HEK293T (cell line): ENCODE data around the gene SFI1.

Experiments used
- ARNT ChIP-seq: fragments of 450-650 bp; IDR thresholded peaks from 2 replicates; pipeline ENCODE4 v1.6.1; 2017; ENCODE audit warnings: mild to moderate bottlenecking
- BHLHE40 ChIP-seq: fragments of 450-650 bp; IDR thresholded peaks from 2 replicates; pipeline ENCODE4 v1.6.1; 2016; ENCODE audit warnings: mild to moderate bottlenecking, moderate library complexity, borderline replicate concordance
- HDGF ChIP-seq: fragments of 450-650 bp; IDR thresholded peaks from 2 replicates; pipeline ENCODE4 v1.6.1; 2017; ENCODE audit warnings: antibody characterized with exemption, borderline replicate concordance
- L3MBTL2 ChIP-seq: fragments of 450-650 bp; conservative IDR thresholded peaks from 2 replicates; pipeline ENCODE4 v1.6.1; 2016; ENCODE audit warnings: mild to moderate bottlenecking
- NFRKB ChIP-seq: fragments of 450-650 bp; IDR thresholded peaks from 2 replicates; pipeline ENCODE4 v1.6.1; 2016; ENCODE audit warnings: mild to moderate bottlenecking, moderate library complexity
- SP1 ChIP-seq: fragments of 450-650 bp; IDR thresholded peaks from 2 replicates; pipeline ENCODE4 v1.6.1; 2017
- SUZ12 ChIP-seq: fragments of 450-650 bp; IDR thresholded peaks from 2 replicates; pipeline ENCODE4 v1.6.1; 2016; ENCODE audit warnings: mild to moderate bottlenecking
- TARDBP ChIP-seq: fragments of 450-650 bp; IDR thresholded peaks from 2 replicates; pipeline ENCODE4 v1.6.1; 2016
- ZNF384 ChIP-seq: fragments of 450-650 bp; IDR thresholded peaks from 2 replicates; pipeline ENCODE4 v1.6.1; 2016

- no peak for TF ChIP-seq HDGF
- TF ChIP-seq TARDBP = no peak
- TF ChIP-seq SUZ12 = no peak
- no peak for TF ChIP-seq L3MBTL2
- no peak for TF ChIP-seq NFRKB
- TF ChIP-seq ARNT = no peak
- TF ChIP-seq ZNF384 = no peak
- no peak for TF ChIP-seq BHLHE40
- no peak for TF ChIP-seq SP1
Measured at GRCh38 chr22:31650391-31650790, 154.1 kb downstream of the SFI1 start.
